NB4 (cell line): ENCODE measurements around the gene UNC93B1.

ENCODE experiments used
- CTCF ChIP-seq: IDR thresholded peaks from one replicate; pipeline ENCODE4 v1.5.1; 2012; ENCODE audit warnings: low read depth, low read length
- MAX ChIP-seq: IDR thresholded peaks from 2 replicates; pipeline ENCODE4 v1.6.1; 2011; ENCODE audit warnings: low read depth, low read length
- MYC ChIP-seq: IDR thresholded peaks from 2 replicates; pipeline ENCODE4 v1.6.1; 2011; ENCODE audit warnings: low read depth, low read length
- POLR2A ChIP-seq: IDR thresholded peaks from 2 replicates; pipeline ENCODE4 v1.6.1; 2011; ENCODE audit warnings: mild to moderate bottlenecking; ENCODE audit not compliant: insufficient read length; ENCODE audit errors: extremely low read depth

GRCh38 chr11:68032003-68032402 is 28.1 kb upstream of the UNC93B1 start:
- no peak for TF ChIP-seq MYC
- no peak for TF ChIP-seq CTCF
- TF ChIP-seq MAX: no peak
- TF ChIP-seq POLR2A: no peak
